GM12865 (cell line): ENCODE results near the gene SLC44A3.

Source experiments
- DNase-seq: peaks from one replicate; pipeline ENCODE4 v3.0.0; 2010; ENCODE audit warnings: low read depth
- H3K4me3 ChIP-seq: 2 replicates; pipeline ENCODE4 v1.5.1; 2011; ENCODE audit warnings: mild to moderate bottlenecking, low read depth, low read length, control low read depth
- CTCF ChIP-seq: IDR thresholded peaks from 2 replicates; pipeline ENCODE4 v1.5.1; 2011; ENCODE audit warnings: low read length, control low read depth, low read depth, inconsistent platforms; ENCODE audit not compliant: insufficient read depth; ENCODE audit errors: missing control alignments

The SLC44A3 gene

GRCh38 chr1:94856004-94856403 is 35.8 kb downstream of the SLC44A3 start:
- no peak for DNase-seq
- H3K4me3 ChIP-seq, result no peak overlapping the region
- TF ChIP-seq CTCF, result no peak

- no peak overlapping the region for H3K4me3 ChIP-seq
- no peak for TF ChIP-seq CTCF
- no peak for DNase-seq
Observed at GRCh38 chr1:94856868-94857267, 36.7 kb downstream of the SLC44A3 start.

GRCh38 chr1:94858276-94858675 is 38.1 kb downstream of the SLC44A3 start:
- no peak for TF ChIP-seq CTCF
- no peak for DNase-seq

GRCh38 chr1:94859174-94859573 is 39.0 kb downstream of the SLC44A3 start:
- no peak for TF ChIP-seq CTCF
- H3K4me3 ChIP-seq, result no peak overlapping the region
- no peak for DNase-seq

More at GRCh38 chr1:94858276-94858675, 38.1 kb downstream of the SLC44A3 start:
- no peak overlapping the region for H3K4me3 ChIP-seq

GRCh38 chr1:94862718-94863117 is 42.6 kb downstream of the SLC44A3 start:
- H3K4me3 ChIP-seq, result no peak overlapping the region
- DNase-seq, result no peak
- TF ChIP-seq CTCF, result no peak

- no peak overlapping the region for H3K4me3 ChIP-seq
Observed at GRCh38 chr1:94863297-94863911, 43.2 kb downstream of the SLC44A3 start.

More at GRCh38 chr1:94863297-94863911, 43.2 kb downstream of the SLC44A3 start:
- no peak for DNase-seq
- no peak for TF ChIP-seq CTCF
